Erythroblast (primary cell): ENCODE measurements around the gene SPOCK1.

Experiments
- GATA1 ChIP-seq: IDR thresholded peaks from 2 replicates; pipeline ENCODE4 v1.6.1; 2011; ENCODE audit warnings: low read depth, mild to moderate bottlenecking, control low read depth, low read length, moderate library complexity
- POLR2A ChIP-seq: IDR thresholded peaks from 2 replicates; pipeline ENCODE4 v1.6.1; 2011; ENCODE audit warnings: mild to moderate bottlenecking, low read length

- TF ChIP-seq POLR2A (no peak), GATA1 (no peak)
These were observed 104.7 kb downstream of the SPOCK1 start for GRCh38 chr5:137394380-137394779.
